ENCODE data around the gene LRRC2.

- TF ChIP-seq POLR2A (IDR thresholded peaks at IDR 0.05) (no peak), CTCF (IDR thresholded peaks at IDR 0.05) (no peak)
These were observed 29.8 kb upstream of the LRRC2 start for GRCh38 chr3:46595819-46596314.
